Measurements from ENCODE around the gene LHX3. TPM values are rescaled to one million over a fixed set of nuclear protein-coding genes. Genes with fewer than 3 reads are reported as not detected.
"Not testable (repeated sequence)": the region's sequence is repeated elsewhere in the genome, so short reads cannot be mapped to it uniquely, and the experiment has no call there.

Gene LHX3
- total RNA-seq, 1 donor from 2014 or later = 0.07 TPM

- Mint-ChIP-seq H3K27me3 (ENCODE audit: low read depth) (peaks cover 48% of the 10 kb centered on the region), H3K36me3 (ENCODE audit: low read depth) (no peaks in the 10 kb centered on the region), H3K4me3 (no peak overlapping the region), H3K4me1 (peaks cover 28% of the 10 kb centered on the region), H3K27ac (ENCODE audit: unreplicated experiment) (no peak overlapping the region), H3K9me3 (no peaks in the 10 kb centered on the region)
- TF ChIP-seq CTCF (conservative IDR thresholded peaks at IDR 0.05) = no peak
- no peak for DNase-seq (ENCODE audit: low read depth, low spot score)
Observed at GRCh38 chr9:136151848-136152542, 52.9 kb downstream of the LHX3 start.

GRCh38 chr9:136151214-136151804, 53.6 kb downstream of the LHX3 start:
- no peak for TF ChIP-seq CTCF (conservative IDR thresholded peaks at IDR 0.05)
- DNase-seq (ENCODE audit: low read depth, low spot score) = no peak
- Mint-ChIP-seq H3K4me1 (peaks cover 21% of the 10 kb centered on the region), H3K9me3 (no peaks in the 10 kb centered on the region), H3K36me3 (ENCODE audit: low read depth) (no peaks in the 10 kb centered on the region), H3K27me3 (ENCODE audit: low read depth) (peaks cover 50% of the 10 kb centered on the region), H3K4me3 (no peak overlapping the region), H3K27ac (ENCODE audit: unreplicated experiment) (no peak overlapping the region)

- Mint-ChIP-seq H3K27me3 (ENCODE audit: low read depth) (peaks cover 51% of the 10 kb centered on the region), H3K4me1 (peaks cover 21% of the 10 kb centered on the region)
- not testable (repeated sequence) for DNase-seq (ENCODE audit: low read depth, low spot score); H3K9me3 Mint-ChIP-seq; H3K36me3 Mint-ChIP-seq (ENCODE audit: low read depth); H3K27ac Mint-ChIP-seq (ENCODE audit: unreplicated experiment); H3K4me3 Mint-ChIP-seq
Observed at GRCh38 chr9:136150664-136151213, 54.2 kb downstream of the LHX3 start.

- H3K36me3 Mint-ChIP-seq (ENCODE audit: low read depth) = no peaks in the 10 kb centered on the region
- peaks cover 49% of the 10 kb centered on the region for H3K27me3 Mint-ChIP-seq (ENCODE audit: low read depth)
- no peak for TF ChIP-seq CTCF (conservative IDR thresholded peaks at IDR 0.05)
- DNase-seq (ENCODE audit: low read depth, low spot score) = no peak
- H3K4me3 Mint-ChIP-seq = no peak overlapping the region
- H3K4me1 Mint-ChIP-seq = peaks cover 16% of the 10 kb centered on the region
- H3K9me3 Mint-ChIP-seq = no peaks in the 10 kb centered on the region
- no peak overlapping the region for H3K27ac Mint-ChIP-seq (ENCODE audit: unreplicated experiment)
Observed at GRCh38 chr9:136149853-136150252, 55.1 kb downstream of the LHX3 start.

GRCh38 chr9:136149337-136149736, 55.6 kb downstream of the LHX3 start:
- no peak for TF ChIP-seq CTCF (conservative IDR thresholded peaks at IDR 0.05)
- no peak for DNase-seq (ENCODE audit: low read depth, low spot score)
- Mint-ChIP-seq H3K36me3 (ENCODE audit: low read depth) (no peaks in the 10 kb centered on the region), H3K27ac (ENCODE audit: unreplicated experiment) (no peak overlapping the region), H3K4me3 (no peak overlapping the region), H3K9me3 (no peaks in the 10 kb centered on the region), H3K4me1 (peaks cover 16% of the 10 kb centered on the region), H3K27me3 (ENCODE audit: low read depth) (peaks cover 52% of the 10 kb centered on the region)

GRCh38 chr9:136148766-136149165, 56.2 kb downstream of the LHX3 start:
- H3K4me1 Mint-ChIP-seq = peaks cover 16% of the 10 kb centered on the region

More at GRCh38 chr9:136148766-136149165, 56.2 kb downstream of the LHX3 start:
- H3K27me3 Mint-ChIP-seq (ENCODE audit: low read depth) = peaks cover 53% of the 10 kb centered on the region
- no peaks in the 10 kb centered on the region for H3K36me3 Mint-ChIP-seq (ENCODE audit: low read depth)
- H3K4me3 Mint-ChIP-seq = no peak overlapping the region
- no peak for TF ChIP-seq CTCF (conservative IDR thresholded peaks at IDR 0.05)
- no peaks in the 10 kb centered on the region for H3K9me3 Mint-ChIP-seq
- H3K27ac Mint-ChIP-seq (ENCODE audit: unreplicated experiment) = no peak overlapping the region
- no peak for DNase-seq (ENCODE audit: low read depth, low spot score)
